Neural crest cell (in vitro differentiated cells): ENCODE results near the gene GLCCI1. TPM values are rescaled to one million over a fixed set of nuclear protein-coding genes. Genes with fewer than 3 reads are reported as not detected.
"Not testable (repeated sequence)": the region's sequence is repeated elsewhere in the genome, so short reads cannot be mapped to it uniquely, and the experiment has no call there.

Experiments used
- DNase-seq: peaks from one replicate; pipeline ENCODE4 v3.0.0; 2021; ENCODE audit warnings: low read depth, mixed read lengths, low spot score
- H3K27ac Mint-ChIP-seq: one replicate; pipeline ENCODE4 v1.8.0; 2021; ENCODE audit warnings: mild to moderate bottlenecking, mixed read lengths; ENCODE audit not compliant: unreplicated experiment
- H3K27me3 Mint-ChIP-seq: 2 replicates; pipeline ENCODE4 v1.8.0; 2021; ENCODE audit warnings: low read depth, mild to moderate bottlenecking, mixed read lengths
- H3K36me3 Mint-ChIP-seq: 2 replicates; pipeline ENCODE4 v1.8.0; 2021; ENCODE audit warnings: low read depth, mild to moderate bottlenecking, mixed read lengths
- H3K4me1 Mint-ChIP-seq: 2 replicates; pipeline ENCODE4 v1.8.0; 2021; ENCODE audit warnings: mixed read lengths
- H3K4me3 Mint-ChIP-seq: one replicate; pipeline ENCODE4 v1.8.0; 2021; ENCODE audit warnings: mild to moderate bottlenecking, mixed read lengths
- H3K9me3 Mint-ChIP-seq: 2 replicates; pipeline ENCODE4 v1.8.0; 2021; ENCODE audit warnings: mixed read lengths
- CTCF ChIP-seq: fragments of 200-600 bp; sonication (generic); conservative IDR thresholded peaks from 2 replicates; pipeline ENCODE4 v1.5.0; 2021; ENCODE audit warnings: antibody characterized with exemption, mild to moderate bottlenecking
- total RNA-seq: library from RNA; stranded (reverse); gene quantifications from 2 replicates; pipeline ENCODE4 v1.2.1, GENCODE V29; 2021

Gene GLCCI1
- total RNA-seq, 1 donor from 2014 or later = 29.2 TPM

GRCh38 chr7:7989133-7989532, 20.5 kb downstream of the GLCCI1 start:
- no peaks in the 10 kb centered on the region for H3K4me1 Mint-ChIP-seq
- no peak overlapping the region for H3K27ac Mint-ChIP-seq
- no peak overlapping the region for H3K4me3 Mint-ChIP-seq
- H3K36me3 Mint-ChIP-seq = peaks cover 8% of the 10 kb centered on the region
- H3K9me3 Mint-ChIP-seq = peaks cover 11% of the 10 kb centered on the region
- no peak for DNase-seq
- no peak for TF ChIP-seq CTCF
- no peaks in the 10 kb centered on the region for H3K27me3 Mint-ChIP-seq

- TF ChIP-seq CTCF = no peak
- H3K27me3 Mint-ChIP-seq = no peaks in the 10 kb centered on the region
- no peak for DNase-seq
- H3K9me3 Mint-ChIP-seq = peaks cover 15% of the 10 kb centered on the region
- no peak overlapping the region for H3K4me3 Mint-ChIP-seq
- no peaks in the 10 kb centered on the region for H3K4me1 Mint-ChIP-seq
- no peak overlapping the region for H3K27ac Mint-ChIP-seq
- peaks cover 12% of the 10 kb centered on the region for H3K36me3 Mint-ChIP-seq
Observed at GRCh38 chr7:7989616-7990440, 21.2 kb downstream of the GLCCI1 start.

- TF ChIP-seq CTCF = no peak
- Mint-ChIP-seq H3K27me3 (no peaks in the 10 kb centered on the region), H3K36me3 (peaks cover 12% of the 10 kb centered on the region), H3K9me3 (peaks cover 18% of the 10 kb centered on the region), H3K4me1 (no peaks in the 10 kb centered on the region), H3K4me3 (no peak overlapping the region), H3K27ac (no peak overlapping the region)
- no peak for DNase-seq
Observed at GRCh38 chr7:7990441-7990761, 21.8 kb downstream of the GLCCI1 start.

- Mint-ChIP-seq H3K27me3 (no peaks in the 10 kb centered on the region), H3K36me3 (peaks cover 12% of the 10 kb centered on the region), H3K27ac (no peak overlapping the region), H3K9me3 (peaks cover 18% of the 10 kb centered on the region), H3K4me1 (no peaks in the 10 kb centered on the region), H3K4me3 (no peak overlapping the region)
- no peak for TF ChIP-seq CTCF
- no peak for DNase-seq
Observed at GRCh38 chr7:7992506-7992905, 23.9 kb downstream of the GLCCI1 start.

- H3K4me1 Mint-ChIP-seq, H3K27ac Mint-ChIP-seq, H3K4me3 Mint-ChIP-seq, H3K27me3 Mint-ChIP-seq, DNase-seq: not testable (repeated sequence)
- H3K9me3 Mint-ChIP-seq = peaks cover 18% of the 10 kb centered on the region
- H3K36me3 Mint-ChIP-seq = peaks cover 12% of the 10 kb centered on the region
Observed at GRCh38 chr7:7995348-7995747, 26.8 kb downstream of the GLCCI1 start.

- no peak overlapping the region for H3K27ac Mint-ChIP-seq
- H3K4me1 Mint-ChIP-seq = no peaks in the 10 kb centered on the region
Observed at GRCh38 chr7:7996568-7996967, 28.0 kb downstream of the GLCCI1 start.

More at GRCh38 chr7:7996568-7996967, 28.0 kb downstream of the GLCCI1 start:
- Mint-ChIP-seq H3K9me3 (peaks cover 16% of the 10 kb centered on the region), H3K4me3 (no peak overlapping the region), H3K36me3 (peaks cover 16% of the 10 kb centered on the region), H3K27me3 (no peaks in the 10 kb centered on the region)
- no peak for TF ChIP-seq CTCF
- no peak for DNase-seq
